ENCODE results near the gene COL16A1.

DNA sequence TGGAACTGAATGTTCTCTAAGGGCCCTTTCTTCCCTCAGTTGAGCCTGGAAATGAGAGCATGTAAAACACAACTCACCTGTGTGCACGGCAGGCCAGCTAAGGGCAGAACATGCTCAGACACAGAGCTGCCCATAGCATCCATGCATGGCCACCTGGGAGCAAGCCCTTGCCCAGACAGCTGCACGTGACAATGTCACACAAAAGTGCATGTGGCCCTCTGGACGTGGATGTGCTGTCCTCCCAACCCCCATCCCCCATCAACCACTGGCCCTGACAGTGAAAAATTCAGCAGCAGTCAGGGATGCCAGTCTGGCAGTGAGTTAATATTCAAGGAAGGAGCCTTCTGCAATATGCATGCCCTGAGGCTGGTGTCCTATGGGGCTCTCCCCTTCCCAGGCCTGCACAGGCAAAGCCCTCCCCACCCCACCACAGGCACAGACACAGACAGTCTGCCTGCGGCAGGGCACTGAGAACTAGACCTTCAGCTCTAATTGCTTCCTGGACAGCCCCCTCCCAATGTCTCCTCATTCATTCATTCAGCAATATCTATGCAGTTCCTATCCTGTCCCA is 14.6 kb upstream of the COL16A1 start:
- TF ChIP-seq, protein P1, sequence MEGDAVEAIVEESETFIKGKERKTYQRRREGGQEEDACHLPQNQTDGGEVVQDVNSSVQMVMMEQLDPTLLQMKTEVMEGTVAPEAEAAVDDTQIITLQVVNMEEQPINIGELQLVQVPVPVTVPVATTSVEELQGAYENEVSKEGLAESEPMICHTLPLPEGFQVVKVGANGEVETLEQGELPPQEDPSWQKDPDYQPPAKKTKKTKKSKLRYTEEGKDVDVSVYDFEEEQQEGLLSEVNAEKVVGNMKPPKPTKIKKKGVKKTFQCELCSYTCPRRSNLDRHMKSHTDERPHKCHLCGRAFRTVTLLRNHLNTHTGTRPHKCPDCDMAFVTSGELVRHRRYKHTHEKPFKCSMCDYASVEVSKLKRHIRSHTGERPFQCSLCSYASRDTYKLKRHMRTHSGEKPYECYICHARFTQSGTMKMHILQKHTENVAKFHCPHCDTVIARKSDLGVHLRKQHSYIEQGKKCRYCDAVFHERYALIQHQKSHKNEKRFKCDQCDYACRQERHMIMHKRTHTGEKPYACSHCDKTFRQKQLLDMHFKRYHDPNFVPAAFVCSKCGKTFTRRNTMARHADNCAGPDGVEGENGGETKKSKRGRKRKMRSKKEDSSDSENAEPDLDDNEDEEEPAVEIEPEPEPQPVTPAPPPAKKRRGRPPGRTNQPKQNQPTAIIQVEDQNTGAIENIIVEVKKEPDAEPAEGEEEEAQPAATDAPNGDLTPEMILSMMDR (conservative IDR thresholded peaks at IDR 0.05) = no peak
- TF ChIP-seq ZFX (IDR thresholded peaks at IDR 0.05) = no peak
